CD14-positive monocyte (primary cell): ENCODE data around the gene CADM2. TPM values are rescaled to one million over a fixed set of nuclear protein-coding genes. Genes with fewer than 3 reads are reported as not detected.

Source experiments
- DNase-seq, 3 donors: peaks; one replicate each; pipeline ENCODE4 v3.0.0-alpha.2; 2011 to 2022
- H2AFZ ChIP-seq: 2 replicates; pipeline ENCODE4 v1.6.0; 2012; ENCODE audit warnings: mild to moderate bottlenecking, low read depth, low read length, inconsistent platforms; ENCODE audit not compliant: insufficient read depth, poor library complexity, severe bottlenecking
- H3K27ac ChIP-seq, 2 donors: 1 replicate in 1 of 2; 2 replicates in 1 of 2; pipeline ENCODE4 v1.5.1; 2012 to 2013; ENCODE audit warnings: low read length in 2 of 2, control low read depth in 1 of 2, inconsistent platforms in 1 of 2, low read depth in 1 of 2, mild to moderate bottlenecking in 1 of 2
- H3K27me3 ChIP-seq, 2 donors: one replicate each; pipeline versions ENCODE4 v1.6.0 to v1.6.1; 2011 to 2013; ENCODE audit warnings: low read length in 2 of 2; ENCODE audit not compliant: control insufficient read depth in 2 of 2, insufficient read depth in 2 of 2
- H3K36me3 ChIP-seq, 2 donors: replicated peaks in 1 of 2; 1 replicate in 1 of 2; 2 replicates in 1 of 2; pipeline versions ENCODE4 v1.5.1 to v1.6.1; 2012 to 2013; ENCODE audit warnings: low read length in 2 of 2, control low read depth in 1 of 2, inconsistent platforms in 1 of 2, mild to moderate bottlenecking in 1 of 2; ENCODE audit not compliant: insufficient read depth in 2 of 2, control insufficient read depth in 1 of 2
- H3K4me1 ChIP-seq, 2 donors: 1 replicate in 1 of 2; 2 replicates in 1 of 2; pipeline versions ENCODE4 v1.5.1 to v1.6.1; 2012 to 2013; ENCODE audit warnings: low read length in 2 of 2, control low read depth in 1 of 2, inconsistent platforms in 1 of 2, mild to moderate bottlenecking in 1 of 2, moderate library complexity in 1 of 2; ENCODE audit not compliant: insufficient read depth in 2 of 2, control insufficient read depth in 1 of 2
- H3K4me2 ChIP-seq: replicated peaks from 2 replicates; pipeline ENCODE3; 2012; ENCODE audit warnings: low read length, moderate library complexity, mild to moderate bottlenecking; ENCODE audit not compliant: poor library complexity, severe bottlenecking; ENCODE audit errors: extremely low read depth
- H3K4me3 ChIP-seq, 3 experiments: fragments of 200-600 bp in 1 of 3; sonication (generic) in 1 of 3; replicated peaks in 1 of 3; 1 replicate in 2 of 3; 2 replicates in 1 of 3; pipeline ENCODE4 v1.5.1; 2011 to 2013; ENCODE audit warnings: low read length in 3 of 3, mild to moderate bottlenecking in 3 of 3, control low read depth in 2 of 3, low read depth in 2 of 3, inconsistent platforms in 1 of 3, moderate library complexity in 1 of 3
- H3K79me2 ChIP-seq: 2 replicates; pipeline ENCODE4 v1.6.0; 2012; ENCODE audit warnings: mild to moderate bottlenecking, control low read depth, inconsistent platforms, low read length, moderate library complexity; ENCODE audit not compliant: insufficient read depth
- H3K9ac ChIP-seq: 2 replicates; pipeline ENCODE4 v1.6.0; 2017; ENCODE audit warnings: low read length, mild to moderate bottlenecking; ENCODE audit not compliant: insufficient read depth, poor library complexity, severe bottlenecking
- H3K9me3 ChIP-seq, 2 donors: replicated peaks in 1 of 2; 1 replicate in 1 of 2; 2 replicates in 1 of 2; pipeline versions ENCODE4 v1.5.1 to v1.6.1; 2012 to 2013; ENCODE audit warnings: low read length in 2 of 2, control low read depth in 1 of 2; ENCODE audit not compliant: control insufficient read depth in 1 of 2, insufficient read depth in 1 of 2
- H4K20me1 ChIP-seq: 2 replicates; pipeline ENCODE4 v1.6.0; 2012; ENCODE audit warnings: mild to moderate bottlenecking, low read length, control low read depth, moderate library complexity; ENCODE audit not compliant: insufficient read depth
- H3K27ac Mint-ChIP-seq, 7 donors: one replicate each; pipeline ENCODE4 v1.8.0; 2020; ENCODE audit warnings: mild to moderate bottlenecking in 7 of 7, mixed read lengths in 7 of 7, moderate library complexity in 6 of 7, inconsistent platforms in 2 of 7
- H3K27me3 Mint-ChIP-seq, 3 donors: one replicate each; pipeline ENCODE4 v1.8.0; 2021 to 2022; ENCODE audit warnings: low read depth in 3 of 3, mild to moderate bottlenecking in 3 of 3, mixed read lengths in 3 of 3, moderate library complexity in 3 of 3, inconsistent platforms in 1 of 3
- H3K36me3 Mint-ChIP-seq, 2 donors: one replicate each; pipeline ENCODE4 v1.8.0; 2020; ENCODE audit warnings: mixed read lengths in 2 of 2, inconsistent platforms in 1 of 2, mild to moderate bottlenecking in 1 of 2
- H3K4me1 Mint-ChIP-seq: one replicate; pipeline ENCODE4 v1.8.0; 2020; ENCODE audit warnings: mild to moderate bottlenecking, mixed read lengths
- H3K4me3 Mint-ChIP-seq, 2 donors: one replicate each; pipeline ENCODE4 v1.8.0; 2020; ENCODE audit warnings: mild to moderate bottlenecking in 2 of 2, mixed read lengths in 2 of 2, moderate library complexity in 1 of 2
- H3K9me3 Mint-ChIP-seq, 7 donors: one replicate each; pipeline ENCODE4 v1.8.0; 2020 to 2022; ENCODE audit warnings: mixed read lengths in 7 of 7, mild to moderate bottlenecking in 6 of 7, moderate library complexity in 6 of 7, inconsistent platforms in 2 of 7
- WGBS: methylation state at CpG from one replicate; pipeline ENCODE4 v1.1.5; 2013; ENCODE audit warnings: missing lambda C conversion rate; ENCODE audit not compliant: insufficient coverage; 5-methylcytosine and 5-hydroxymethylcytosine counted together
- intact Hi-C, 2 donors: fragments of 100-400 bp; cut with micrococcal nuclease; formaldehyde crosslinking; loops; one replicate each; pipeline versions ENCODE4 v1.15.0 to v1.15.1; 2023
- polyA plus RNA-seq, 3 donors: library from polyadenylated mRNA; depleted of rRNA in 1 of 3; unstranded in 2 of 3; stranded (reverse) in 1 of 3; fragments of 300-500 nt in 2 of 3; fragments of >200 nt in 1 of 3; fragmentation: Illumina TruSeq in 2 of 3; gene quantifications; 1 replicate in 2 of 3; 2 replicates in 1 of 3; pipeline ENCODE4 v1.2.3, GENCODE V29; 2012 to 2021
- TF ChIP-seq, protein P1 (sequence below): fragments of 200-600 bp; IDR thresholded peaks from one replicate; pipeline ENCODE4 v1.8.0; 2022; ENCODE audit warnings: antibody characterized with exemption, mild to moderate bottlenecking

CADM2 gene
- polyA plus RNA-seq, 3 donors, result not detected

GRCh38 chr3:85572978-85573377, 614.2 kb downstream of the CADM2 start:
- Histone ChIP-seq H4K20me1 (no peaks in the 10 kb centered on the region), H3K9ac (no peak overlapping the region), H3K36me3 (no peaks in the 10 kb centered on the region), H3K27me3 (no peaks in the 10 kb centered on the region), H3K79me2 (no peaks in the 10 kb centered on the region), H3K27ac (no peak overlapping the region), H2AFZ (no peak overlapping the region), H3K4me3 (no peak overlapping the region), H3K4me1 (no peaks in the 10 kb centered on the region), H3K9me3 (no peaks in the 10 kb centered on the region), H3K4me2 (no peak overlapping the region)
- no peak for DNase-seq
- peaks cover 0 to 2% (median 2%) of the 10 kb centered on the region in 3 donors for H3K27me3 Mint-ChIP-seq
- H3K9me3 Mint-ChIP-seq, result no peaks in the 10 kb centered on the region
- H3K4me3 Mint-ChIP-seq, result no peak overlapping the region
- no peak overlapping the region for H3K27ac Mint-ChIP-seq
- H3K4me1 Mint-ChIP-seq, result peaks cover 2% of the 10 kb centered on the region
- 100% methylated on average over 1 of the region's 5 CpGs for WGBS
- TF ChIP-seq, protein P1, sequence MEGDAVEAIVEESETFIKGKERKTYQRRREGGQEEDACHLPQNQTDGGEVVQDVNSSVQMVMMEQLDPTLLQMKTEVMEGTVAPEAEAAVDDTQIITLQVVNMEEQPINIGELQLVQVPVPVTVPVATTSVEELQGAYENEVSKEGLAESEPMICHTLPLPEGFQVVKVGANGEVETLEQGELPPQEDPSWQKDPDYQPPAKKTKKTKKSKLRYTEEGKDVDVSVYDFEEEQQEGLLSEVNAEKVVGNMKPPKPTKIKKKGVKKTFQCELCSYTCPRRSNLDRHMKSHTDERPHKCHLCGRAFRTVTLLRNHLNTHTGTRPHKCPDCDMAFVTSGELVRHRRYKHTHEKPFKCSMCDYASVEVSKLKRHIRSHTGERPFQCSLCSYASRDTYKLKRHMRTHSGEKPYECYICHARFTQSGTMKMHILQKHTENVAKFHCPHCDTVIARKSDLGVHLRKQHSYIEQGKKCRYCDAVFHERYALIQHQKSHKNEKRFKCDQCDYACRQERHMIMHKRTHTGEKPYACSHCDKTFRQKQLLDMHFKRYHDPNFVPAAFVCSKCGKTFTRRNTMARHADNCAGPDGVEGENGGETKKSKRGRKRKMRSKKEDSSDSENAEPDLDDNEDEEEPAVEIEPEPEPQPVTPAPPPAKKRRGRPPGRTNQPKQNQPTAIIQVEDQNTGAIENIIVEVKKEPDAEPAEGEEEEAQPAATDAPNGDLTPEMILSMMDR, result no peak
- intact Hi-C loops, result loop anchor here in 1 of 2 donors (5.0 kb wide), 1 partner anchor 1031 kb away; no protein-coding TSS in a partner anchor
- H3K36me3 Mint-ChIP-seq, result no peaks in the 10 kb centered on the region

- no peaks in the 10 kb centered on the region for H3K36me3 Mint-ChIP-seq
- intact Hi-C loops, result loop anchor here in 1 of 2 donors (5.0 kb wide), 1 partner anchor 1032 kb away; no protein-coding TSS in a partner anchor
- H3K4me3 Mint-ChIP-seq, result no peak overlapping the region
- TF ChIP-seq, protein P1, result no peak
- Histone ChIP-seq H3K79me2 (no peaks in the 10 kb centered on the region), H3K9me3 (no peaks in the 10 kb centered on the region), H3K27ac (no peak overlapping the region), H3K36me3 (no peaks in the 10 kb centered on the region), H3K4me1 (no peaks in the 10 kb centered on the region), H3K27me3 (no peaks in the 10 kb centered on the region), H3K4me2 (no peak overlapping the region), H3K9ac (no peak overlapping the region), H4K20me1 (no peaks in the 10 kb centered on the region), H2AFZ (no peak overlapping the region), H3K4me3 (no peak overlapping the region)
- no peaks in the 10 kb centered on the region for H3K9me3 Mint-ChIP-seq
- no peak for DNase-seq
- H3K27me3 Mint-ChIP-seq, result peaks cover 0 to 2% (median 0%) of the 10 kb centered on the region in 3 donors
- no peak overlapping the region for H3K27ac Mint-ChIP-seq
- 100% methylated on average over 1 of the region's 2 CpGs for WGBS
- peaks cover 2% of the 10 kb centered on the region for H3K4me1 Mint-ChIP-seq
Observed at GRCh38 chr3:85574006-85574705, 615.4 kb downstream of the CADM2 start.
